ENCODE measurements around the gene FBXO24.

DNA sequence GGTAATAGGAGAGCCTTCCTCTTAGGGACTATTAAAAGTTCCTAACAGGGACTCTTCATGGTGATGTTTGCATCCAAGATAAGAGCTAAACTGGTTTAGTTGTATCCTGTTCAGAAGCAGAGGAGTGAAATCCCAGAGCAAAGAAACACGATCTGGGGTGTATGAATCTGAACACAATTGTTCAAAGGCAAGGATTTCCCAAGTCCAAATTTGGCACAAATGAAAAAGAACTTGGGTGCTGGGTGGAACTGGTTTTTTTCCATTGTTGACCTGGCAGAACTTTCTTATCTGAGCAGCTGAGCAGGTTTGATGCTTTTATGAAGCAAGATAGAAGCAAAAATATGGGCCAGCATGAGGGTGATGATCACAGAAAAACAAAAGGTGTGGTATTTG, 41.2 kb upstream of the FBXO24 start:
- no peak for TF ChIP-seq POLR2A (IDR thresholded peaks at IDR 0.05; ENCODE audit: control extremely low read depth in 1 of 2, low read depth in 2 of 2, low read length in 2 of 2)
- TF ChIP-seq, protein P1, sequence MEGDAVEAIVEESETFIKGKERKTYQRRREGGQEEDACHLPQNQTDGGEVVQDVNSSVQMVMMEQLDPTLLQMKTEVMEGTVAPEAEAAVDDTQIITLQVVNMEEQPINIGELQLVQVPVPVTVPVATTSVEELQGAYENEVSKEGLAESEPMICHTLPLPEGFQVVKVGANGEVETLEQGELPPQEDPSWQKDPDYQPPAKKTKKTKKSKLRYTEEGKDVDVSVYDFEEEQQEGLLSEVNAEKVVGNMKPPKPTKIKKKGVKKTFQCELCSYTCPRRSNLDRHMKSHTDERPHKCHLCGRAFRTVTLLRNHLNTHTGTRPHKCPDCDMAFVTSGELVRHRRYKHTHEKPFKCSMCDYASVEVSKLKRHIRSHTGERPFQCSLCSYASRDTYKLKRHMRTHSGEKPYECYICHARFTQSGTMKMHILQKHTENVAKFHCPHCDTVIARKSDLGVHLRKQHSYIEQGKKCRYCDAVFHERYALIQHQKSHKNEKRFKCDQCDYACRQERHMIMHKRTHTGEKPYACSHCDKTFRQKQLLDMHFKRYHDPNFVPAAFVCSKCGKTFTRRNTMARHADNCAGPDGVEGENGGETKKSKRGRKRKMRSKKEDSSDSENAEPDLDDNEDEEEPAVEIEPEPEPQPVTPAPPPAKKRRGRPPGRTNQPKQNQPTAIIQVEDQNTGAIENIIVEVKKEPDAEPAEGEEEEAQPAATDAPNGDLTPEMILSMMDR (IDR thresholded peaks at IDR 0.05; ENCODE audit: control extremely low read depth in 1 of 3, insufficient read depth in 1 of 3, low read depth in 1 of 3, low read length in 3 of 3), result no peak
- no peak for TF ChIP-seq KDM5A (IDR thresholded peaks at IDR 0.05; ENCODE audit: low read length)
- no peak for TF ChIP-seq EP300 (IDR thresholded peaks at IDR 0.05; ENCODE audit: borderline replicate concordance in 1 of 2, low read depth in 2 of 2, low read length in 2 of 2)

Data from H1 (cell line).